Hepatocyte (in vitro differentiated cells): Measurements from ENCODE around the gene SND1. TPM values are rescaled to one million over a fixed set of nuclear protein-coding genes. Genes with fewer than 3 reads are reported as not detected.

Experiments used
- DNase-seq: peaks from one replicate; pipeline ENCODE4 v3.0.0-alpha.2; 2016; ENCODE audit warnings: low spot score
- H2AFZ ChIP-seq: fragments of 200-600 bp; sonication (generic); 2 replicates; pipeline ENCODE4 v1.6.0; 2016; ENCODE audit warnings: antibody characterized with exemption, mild to moderate bottlenecking
- H3K27ac ChIP-seq: fragments of 200-600 bp; sonication (generic); 2 replicates; pipeline ENCODE4 v1.5.1; 2016; ENCODE audit warnings: mild to moderate bottlenecking
- H3K27me3 ChIP-seq: fragments of 200-600 bp; sonication (generic); 2 replicates; pipeline ENCODE4 v1.6.1; 2016
- H3K36me3 ChIP-seq: fragments of 200-600 bp; sonication (generic); replicated peaks from 2 replicates; pipeline ENCODE4 v1.5.1; 2016; ENCODE audit warnings: low read depth; ENCODE audit not compliant: insufficient read depth
- H3K4me1 ChIP-seq: fragments of 200-600 bp; sonication (generic); 2 replicates; pipeline ENCODE4 v1.5.1; 2016; ENCODE audit warnings: mild to moderate bottlenecking, moderate library complexity; ENCODE audit not compliant: insufficient read depth
- H3K4me2 ChIP-seq: fragments of 200-600 bp; sonication (generic); 2 replicates; pipeline ENCODE4 v1.6.0; 2016
- H3K4me3 ChIP-seq: fragments of 200-600 bp; sonication (generic); 2 replicates; pipeline ENCODE4 v1.5.1; 2016; ENCODE audit warnings: mild to moderate bottlenecking
- H3K79me2 ChIP-seq: fragments of 200-600 bp; sonication (generic); 2 replicates; pipeline ENCODE4 v1.6.0; 2017; ENCODE audit warnings: mild to moderate bottlenecking
- H3K9me2 ChIP-seq: fragments of 200-600 bp; sonication (generic); replicated peaks from 2 replicates; pipeline ENCODE4 v1.6.0; 2017; ENCODE audit warnings: mild to moderate bottlenecking; ENCODE audit not compliant: insufficient read depth
- H3K9me3 ChIP-seq: fragments of 200-600 bp; sonication (generic); 2 replicates; pipeline ENCODE4 v1.5.1; 2016; ENCODE audit warnings: low read depth, mild to moderate bottlenecking
- H4K20me1 ChIP-seq: fragments of 200-600 bp; sonication (generic); 2 replicates; pipeline ENCODE4 v1.6.0; 2016; ENCODE audit warnings: mild to moderate bottlenecking; ENCODE audit not compliant: insufficient read depth, poor library complexity, severe bottlenecking
- EZH2 ChIP-seq: fragments of 200-600 bp; sonication (generic); IDR thresholded peaks from 2 replicates; pipeline ENCODE4 v1.6.1; 2016; ENCODE audit warnings: antibody characterized with exemption, mild to moderate bottlenecking, borderline replicate concordance
- EZH2phosphoT487 ChIP-seq: fragments of 200-600 bp; sonication (generic); IDR thresholded peaks from one replicate; pipeline ENCODE4 v1.6.1; 2018; ENCODE audit warnings: antibody characterized with exemption, mild to moderate bottlenecking, low read depth, moderate library complexity; ENCODE audit not compliant: unreplicated experiment, severe bottlenecking
- WGBS: methylation state at CpG from one replicate; pipeline ENCODE4 v1.1.6; 2016; ENCODE audit warnings: low lambda C conversion rate; ENCODE audit errors: missing lambda C conversion rate; 5-methylcytosine and 5-hydroxymethylcytosine counted together
- polyA plus RNA-seq: library from polyadenylated mRNA; unstranded; fragments of >200 nt; fragmentation: Nextera tagmentation; extraction: Ambion mirVana; gene quantifications from 2 replicates; pipeline ENCODE4 v1.2.1, GENCODE V29; 2016
- total RNA-seq: library from RNA; depleted of rRNA; stranded (reverse); fragments of >200 nt; gene quantifications from 2 replicates; pipeline ENCODE4 v1.2.3, GENCODE V29; 2014
- TF ChIP-seq, protein P1 (sequence below): fragments of 200-600 bp; sonication (generic); IDR thresholded peaks from 2 replicates; pipeline ENCODE4 v1.5.1; 2016; ENCODE audit warnings: antibody characterized with exemption, mild to moderate bottlenecking; ENCODE audit not compliant: poor library complexity

SND1 gene
- total and polyA plus RNA-seq, 2 experiments from 2014 or later: 141 to 200 TPM

DNA sequence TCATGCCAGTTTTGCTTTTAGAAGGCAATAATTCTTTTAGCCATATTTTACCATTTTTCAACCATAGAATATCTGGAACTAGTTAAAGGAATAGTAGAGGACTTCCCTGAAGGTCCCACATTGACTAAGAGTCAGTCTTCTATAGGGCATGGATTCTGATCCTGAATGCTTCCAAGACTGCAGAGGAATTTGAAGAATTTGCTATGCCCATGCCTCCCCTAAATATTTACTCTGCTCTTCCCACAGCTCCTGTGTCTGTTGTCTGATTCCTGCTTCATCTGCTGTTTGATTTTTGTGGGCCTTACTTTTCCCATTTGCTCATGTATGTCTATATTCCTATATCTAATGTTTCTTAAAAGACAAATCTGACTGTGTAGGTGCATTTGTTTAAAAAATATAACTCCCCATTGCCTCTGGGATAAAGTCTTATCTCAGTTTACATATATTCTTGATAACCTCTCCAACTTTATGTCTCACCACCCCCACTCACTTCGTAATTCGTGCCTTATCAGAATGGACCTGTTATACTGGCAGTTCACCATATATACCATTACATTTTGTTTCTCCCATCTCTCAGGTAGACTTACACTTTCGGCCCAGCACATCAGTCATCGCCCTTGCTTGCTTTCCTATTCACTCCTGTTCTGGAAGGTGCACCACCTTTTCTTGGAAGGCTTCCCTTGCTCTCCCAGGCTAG is 345.4 kb downstream of the SND1 start:
- no peak overlapping the region for H3K27ac ChIP-seq
- no peak overlapping the region for H3K4me3 ChIP-seq
- no peak for DNase-seq
- TF ChIP-seq EZH2: no peak
- TF ChIP-seq EZH2phosphoT487: no peak
- TF ChIP-seq, protein P1, sequence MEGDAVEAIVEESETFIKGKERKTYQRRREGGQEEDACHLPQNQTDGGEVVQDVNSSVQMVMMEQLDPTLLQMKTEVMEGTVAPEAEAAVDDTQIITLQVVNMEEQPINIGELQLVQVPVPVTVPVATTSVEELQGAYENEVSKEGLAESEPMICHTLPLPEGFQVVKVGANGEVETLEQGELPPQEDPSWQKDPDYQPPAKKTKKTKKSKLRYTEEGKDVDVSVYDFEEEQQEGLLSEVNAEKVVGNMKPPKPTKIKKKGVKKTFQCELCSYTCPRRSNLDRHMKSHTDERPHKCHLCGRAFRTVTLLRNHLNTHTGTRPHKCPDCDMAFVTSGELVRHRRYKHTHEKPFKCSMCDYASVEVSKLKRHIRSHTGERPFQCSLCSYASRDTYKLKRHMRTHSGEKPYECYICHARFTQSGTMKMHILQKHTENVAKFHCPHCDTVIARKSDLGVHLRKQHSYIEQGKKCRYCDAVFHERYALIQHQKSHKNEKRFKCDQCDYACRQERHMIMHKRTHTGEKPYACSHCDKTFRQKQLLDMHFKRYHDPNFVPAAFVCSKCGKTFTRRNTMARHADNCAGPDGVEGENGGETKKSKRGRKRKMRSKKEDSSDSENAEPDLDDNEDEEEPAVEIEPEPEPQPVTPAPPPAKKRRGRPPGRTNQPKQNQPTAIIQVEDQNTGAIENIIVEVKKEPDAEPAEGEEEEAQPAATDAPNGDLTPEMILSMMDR: no peak
- no peak overlapping the region for H2AFZ ChIP-seq
- 62% methylated on average over 4 of the region's 4 CpGs for WGBS
- no peaks in the 10 kb centered on the region for H3K27me3 ChIP-seq
- no peaks in the 10 kb centered on the region for H3K9me2 ChIP-seq
- no peaks in the 10 kb centered on the region for H3K36me3 ChIP-seq
- peaks cover 6% of the 10 kb centered on the region for H4K20me1 ChIP-seq
- H3K79me2 ChIP-seq: peaks cover 2% of the 10 kb centered on the region
- no peaks in the 10 kb centered on the region for H3K9me3 ChIP-seq
- no peak overlapping the region for H3K4me2 ChIP-seq
- H3K4me1 ChIP-seq: peaks cover 41% of the 10 kb centered on the region

DNA sequence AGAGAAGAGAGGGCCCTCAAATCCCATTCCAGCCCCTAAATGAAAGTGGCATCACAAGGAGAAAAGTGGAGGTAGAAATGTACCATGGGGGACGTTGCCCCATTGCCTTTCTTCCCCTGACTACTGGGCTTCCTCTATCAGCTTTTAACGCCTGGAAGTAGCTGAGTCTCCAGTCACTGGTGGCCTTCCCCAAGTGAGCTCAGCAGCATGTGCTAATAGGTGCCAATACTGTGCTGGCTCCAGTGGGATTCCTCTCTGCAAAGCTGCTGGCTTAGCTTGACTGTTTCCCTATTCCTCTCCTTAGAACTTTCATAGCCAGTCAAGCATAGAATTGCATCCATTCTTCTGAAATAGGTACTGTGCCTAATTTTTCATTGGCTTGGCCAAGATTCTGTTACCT is 346.7 kb downstream of the SND1 start:
- Histone ChIP-seq H4K20me1 (peaks cover 6% of the 10 kb centered on the region), H2AFZ (no peak overlapping the region), H3K9me2 (no peaks in the 10 kb centered on the region), H3K27ac (no peak overlapping the region), H3K27me3 (no peaks in the 10 kb centered on the region), H3K4me1 (peaks cover 41% of the 10 kb centered on the region), H3K9me3 (no peaks in the 10 kb centered on the region), H3K4me2 (no peak overlapping the region), H3K36me3 (no peaks in the 10 kb centered on the region), H3K4me3 (no peak overlapping the region), H3K79me2 (peaks cover 2% of the 10 kb centered on the region)
- DNase-seq: no peak
- 89% methylated on average over 2 of the region's 2 CpGs for WGBS
- TF ChIP-seq EZH2 (no peak), EZH2phosphoT487 (no peak)
- TF ChIP-seq, protein P1: no peak

DNA sequence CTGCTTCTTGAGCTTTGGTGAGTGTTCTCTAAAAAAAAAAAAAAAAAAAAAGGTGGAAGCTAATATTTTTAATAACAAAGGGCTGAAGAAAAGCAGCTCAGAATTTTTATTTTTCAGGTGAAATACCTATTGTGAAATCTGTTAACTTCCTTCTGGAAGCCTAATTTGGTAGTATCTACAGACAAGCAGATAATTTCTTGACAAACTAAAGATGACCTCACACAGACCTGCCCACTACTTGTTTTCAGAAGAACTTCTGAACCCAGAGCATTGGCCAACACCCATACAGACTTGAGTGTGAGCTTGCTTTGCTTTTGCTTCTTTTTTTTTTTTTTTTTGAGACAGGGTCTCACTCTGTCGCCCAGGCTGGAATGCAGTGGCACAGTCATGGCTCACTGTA is 348.1 kb downstream of the SND1 start:
- Histone ChIP-seq H2AFZ (no peak overlapping the region), H3K36me3 (no peaks in the 10 kb centered on the region), H3K9me3 (no peaks in the 10 kb centered on the region), H3K79me2 (peaks cover 11% of the 10 kb centered on the region), H3K27me3 (no peaks in the 10 kb centered on the region), H3K9me2 (no peaks in the 10 kb centered on the region), H3K27ac (peak overlapping the region; percentile 66), H4K20me1 (peaks cover 2% of the 10 kb centered on the region), H3K4me2 (no peak overlapping the region), H3K4me1 (peaks cover 41% of the 10 kb centered on the region), H3K4me3 (no peak overlapping the region)
- WGBS: 92% methylated on average over 1 of the region's 1 CpG
- DNase-seq: no peak
- TF ChIP-seq EZH2phosphoT487 (no peak), EZH2 (no peak)
- TF ChIP-seq, protein P1: no peak

DNA sequence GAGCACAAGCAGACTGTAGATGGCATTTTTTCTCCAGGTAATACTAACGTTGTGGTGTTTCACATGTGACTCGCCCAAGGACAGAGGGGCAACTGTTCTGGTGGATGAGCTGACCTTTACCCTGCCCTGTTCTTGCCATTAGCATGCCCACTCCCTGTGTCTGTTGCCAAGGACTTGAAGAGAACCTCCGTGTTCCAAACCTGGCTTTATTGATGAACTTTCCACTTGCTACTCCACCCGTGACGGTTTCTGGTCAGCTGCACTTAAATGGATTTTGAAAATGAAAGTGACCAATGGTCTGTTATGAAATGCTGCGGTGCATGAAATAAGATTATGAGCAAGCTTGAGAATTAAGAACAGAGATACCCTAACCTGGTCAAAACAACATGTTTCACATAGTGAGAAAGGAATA is 348.9 kb downstream of the SND1 start:
- Histone ChIP-seq H3K36me3 (no peaks in the 10 kb centered on the region), H3K4me1 (peaks cover 41% of the 10 kb centered on the region), H2AFZ (no peak overlapping the region), H3K4me2 (no peak overlapping the region), H3K4me3 (no peak overlapping the region), H3K9me3 (no peaks in the 10 kb centered on the region), H3K27me3 (no peaks in the 10 kb centered on the region), H3K79me2 (peaks cover 11% of the 10 kb centered on the region), H3K27ac (peak overlapping the region; percentile 66), H3K9me2 (no peaks in the 10 kb centered on the region), H4K20me1 (no peaks in the 10 kb centered on the region)
- 81% methylated on average over 6 of the region's 6 CpGs for WGBS
- no peak for DNase-seq
- TF ChIP-seq EZH2: no peak
- TF ChIP-seq EZH2phosphoT487: no peak
- TF ChIP-seq, protein P1: no peak
